KOPT-K1 (cell line): ENCODE results near the gene MPZ.
"Not testable (repeated sequence)": the region's sequence is repeated elsewhere in the genome, so short reads cannot be mapped to it uniquely, and the experiment has no call there.

Experiments
- H3K27ac ChIP-seq: fragments of 200-600 bp; sonication (generic); 2 replicates; pipeline ENCODE4 v1.5.1; 2016; ENCODE audit warnings: antibody characterized with exemption, mild to moderate bottlenecking, low read depth, low read length; ENCODE audit not compliant: poor library complexity, severe bottlenecking
- H3K36me3 ChIP-seq: fragments of 200-600 bp; sonication (generic); 2 replicates; pipeline ENCODE4 v1.5.1; 2017; ENCODE audit warnings: antibody characterized with exemption, mild to moderate bottlenecking, low read length, moderate library complexity; ENCODE audit not compliant: insufficient read depth
- H3K9me3 ChIP-seq: fragments of 200-600 bp; sonication (generic); 2 replicates; pipeline ENCODE4 v1.5.1; 2017; ENCODE audit warnings: antibody characterized with exemption, low read length, mild to moderate bottlenecking; ENCODE audit not compliant: insufficient read depth, poor library complexity, severe bottlenecking

MPZ gene

GRCh38 chr1:161267321-161267720 lies 42.4 kb downstream of the MPZ start:
- Histone ChIP-seq H3K27ac (no peak overlapping the region), H3K36me3 (no peaks in the 10 kb centered on the region), H3K9me3 (no peaks in the 10 kb centered on the region)

- Histone ChIP-seq H3K36me3 (no peaks in the 10 kb centered on the region), H3K27ac (no peak overlapping the region), H3K9me3 (no peaks in the 10 kb centered on the region)
These were observed 42.9 kb downstream of the MPZ start for GRCh38 chr1:161266836-161267235.

- Histone ChIP-seq H3K36me3 (no peaks in the 10 kb centered on the region), H3K9me3 (no peaks in the 10 kb centered on the region), H3K27ac (no peak overlapping the region)
These were observed 43.6 kb downstream of the MPZ start for GRCh38 chr1:161266202-161266601.

GRCh38 chr1:161265305-161265704 lies 44.5 kb downstream of the MPZ start:
- Histone ChIP-seq H3K36me3 (no peaks in the 10 kb centered on the region), H3K9me3 (no peaks in the 10 kb centered on the region), H3K27ac (no peak overlapping the region)

GRCh38 chr1:161261261-161262235 lies 48.2 kb downstream of the MPZ start:
- no peak overlapping the region for H3K27ac ChIP-seq
- no peaks in the 10 kb centered on the region for H3K36me3 ChIP-seq
- H3K9me3 ChIP-seq = peaks cover 24% of the 10 kb centered on the region

GRCh38 chr1:161260376-161261260 lies 49.1 kb downstream of the MPZ start:
- Histone ChIP-seq H3K9me3 (peaks cover 31% of the 10 kb centered on the region), H3K27ac (no peak overlapping the region), H3K36me3 (no peaks in the 10 kb centered on the region)

- H3K9me3 ChIP-seq = peaks cover 31% of the 10 kb centered on the region
- H3K27ac ChIP-seq = no peak overlapping the region
- H3K36me3 ChIP-seq = no peaks in the 10 kb centered on the region
These were observed 50.0 kb downstream of the MPZ start for GRCh38 chr1:161259765-161260164.

- H3K36me3 ChIP-seq = no peaks in the 10 kb centered on the region
- peaks cover 31% of the 10 kb centered on the region for H3K9me3 ChIP-seq
- H3K27ac ChIP-seq = no peak overlapping the region
These were observed 50.4 kb downstream of the MPZ start for GRCh38 chr1:161259345-161259702.

- Histone ChIP-seq H3K9me3 (peaks cover 31% of the 10 kb centered on the region), H3K27ac (no peak within 1 kb of the TSS), H3K36me3 (no peaks in the 10 kb centered on the region)
These were observed 51.1 kb downstream of the MPZ start, which contains the start of gene PCP4L1 for GRCh38 chr1:161258439-161259344. Gene PCP4L1, plus strand, starts transcription at chr1:161258745. Its CDS starts 230 bp downstream, at chr1:161258975.

- peaks cover 31% of the 10 kb centered on the region for H3K9me3 ChIP-seq
- H3K27ac ChIP-seq, H3K36me3 ChIP-seq: not testable (repeated sequence)
These were observed 52.7 kb downstream of the MPZ start for GRCh38 chr1:161257109-161257508.

GRCh38 chr1:161255955-161256520 lies 53.7 kb downstream of the MPZ start:
- not testable (repeated sequence) for H3K27ac ChIP-seq, H3K36me3 ChIP-seq
- H3K9me3 ChIP-seq = peaks cover 31% of the 10 kb centered on the region

- H3K36me3 ChIP-seq, H3K27ac ChIP-seq: not testable (repeated sequence)
- peaks cover 31% of the 10 kb centered on the region for H3K9me3 ChIP-seq
These were observed 54.5 kb downstream of the MPZ start for GRCh38 chr1:161255302-161255701.
